WERI-Rb-1 (cell line): ENCODE results near the gene HDAC4.

Source experiments
- DNase-seq: peaks from one replicate; pipeline ENCODE4 v3.0.0-alpha.2; 2020
- H3K27ac ChIP-seq: fragments of 250-450 bp; sonication (Bioruptor Pico); 2 replicates; pipeline ENCODE4 v1.5.1; 2020; ENCODE audit warnings: mild to moderate bottlenecking, moderate library complexity
- H3K27me3 ChIP-seq: fragments of 250-450 bp; sonication (Bioruptor Pico); 2 replicates; pipeline ENCODE4 v1.5.1; 2021; ENCODE audit warnings: mild to moderate bottlenecking, low read depth, moderate library complexity; ENCODE audit not compliant: insufficient read depth, severe bottlenecking
- H3K36me3 ChIP-seq: fragments of 250-450 bp; sonication (Bioruptor Pico); 2 replicates; pipeline ENCODE4 v1.5.1; 2020; ENCODE audit warnings: mild to moderate bottlenecking, moderate library complexity
- H3K4me3 ChIP-seq: 2 replicates; pipeline ENCODE4 v1.5.1; 2011; ENCODE audit warnings: low read depth, mild to moderate bottlenecking, control low read depth, low read length
- H3K9me3 ChIP-seq: fragments of 250-450 bp; sonication (Bioruptor Pico); 2 replicates; pipeline ENCODE4 v1.5.1; 2021; ENCODE audit warnings: mild to moderate bottlenecking, moderate library complexity; ENCODE audit not compliant: severe bottlenecking
- TF ChIP-seq, protein P1 (sequence below): IDR thresholded peaks from 2 replicates; pipeline ENCODE4 v1.5.1; 2011; ENCODE audit warnings: low read depth, mild to moderate bottlenecking, control low read depth, inconsistent platforms, low read length

HDAC4 gene

DNA sequence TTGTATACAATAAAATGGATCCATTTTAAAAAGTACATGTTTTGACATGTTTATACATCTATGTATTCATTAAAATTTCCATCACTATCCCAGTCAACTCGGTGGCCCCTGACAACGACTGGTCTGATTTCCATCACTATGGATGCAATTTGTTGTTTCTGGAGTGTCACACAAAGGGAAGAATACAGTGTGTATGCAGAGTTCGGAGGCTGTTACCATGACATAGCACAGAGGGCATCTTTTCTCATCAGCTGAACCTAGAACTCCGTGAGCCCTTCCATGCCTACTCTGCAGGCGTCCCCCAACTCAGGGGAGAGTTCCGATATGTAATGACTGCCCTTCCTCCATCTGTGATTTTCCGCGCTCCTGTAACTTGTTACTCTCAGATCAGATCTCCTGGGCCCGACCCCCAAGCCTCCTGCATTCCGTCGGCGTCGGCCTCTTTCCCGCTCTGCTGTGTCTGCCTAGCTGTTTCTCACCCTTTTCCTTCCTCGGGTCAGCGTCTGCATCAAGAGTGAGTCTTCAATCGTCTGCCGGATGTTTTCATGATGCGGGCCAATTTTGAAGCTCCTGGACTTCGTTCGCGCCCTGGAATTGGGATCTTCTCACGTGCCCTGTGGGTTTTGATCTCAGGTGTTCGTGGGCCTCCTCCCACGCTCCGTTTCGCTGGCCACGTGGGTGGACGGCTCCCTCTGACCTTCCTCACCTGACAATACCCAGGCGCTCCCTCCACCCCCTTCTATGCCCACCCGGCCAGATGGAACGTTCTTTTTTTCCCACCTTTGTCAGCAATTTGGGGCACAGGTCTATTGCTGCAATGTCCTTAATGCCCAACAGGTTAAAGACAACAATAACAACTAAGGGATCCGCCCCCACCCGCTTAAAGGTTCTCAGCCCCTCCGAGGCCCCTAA lies 391.9 kb downstream of the HDAC4 start:
- H3K27ac ChIP-seq: no peak overlapping the region
- no peak overlapping the region for H3K4me3 ChIP-seq
- no peaks in the 10 kb centered on the region for H3K36me3 ChIP-seq
- no peak for DNase-seq
- TF ChIP-seq, protein P1, sequence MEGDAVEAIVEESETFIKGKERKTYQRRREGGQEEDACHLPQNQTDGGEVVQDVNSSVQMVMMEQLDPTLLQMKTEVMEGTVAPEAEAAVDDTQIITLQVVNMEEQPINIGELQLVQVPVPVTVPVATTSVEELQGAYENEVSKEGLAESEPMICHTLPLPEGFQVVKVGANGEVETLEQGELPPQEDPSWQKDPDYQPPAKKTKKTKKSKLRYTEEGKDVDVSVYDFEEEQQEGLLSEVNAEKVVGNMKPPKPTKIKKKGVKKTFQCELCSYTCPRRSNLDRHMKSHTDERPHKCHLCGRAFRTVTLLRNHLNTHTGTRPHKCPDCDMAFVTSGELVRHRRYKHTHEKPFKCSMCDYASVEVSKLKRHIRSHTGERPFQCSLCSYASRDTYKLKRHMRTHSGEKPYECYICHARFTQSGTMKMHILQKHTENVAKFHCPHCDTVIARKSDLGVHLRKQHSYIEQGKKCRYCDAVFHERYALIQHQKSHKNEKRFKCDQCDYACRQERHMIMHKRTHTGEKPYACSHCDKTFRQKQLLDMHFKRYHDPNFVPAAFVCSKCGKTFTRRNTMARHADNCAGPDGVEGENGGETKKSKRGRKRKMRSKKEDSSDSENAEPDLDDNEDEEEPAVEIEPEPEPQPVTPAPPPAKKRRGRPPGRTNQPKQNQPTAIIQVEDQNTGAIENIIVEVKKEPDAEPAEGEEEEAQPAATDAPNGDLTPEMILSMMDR: no peak
- H3K9me3 ChIP-seq: no peaks in the 10 kb centered on the region
- H3K27me3 ChIP-seq: peaks cover 100% of the 10 kb centered on the region

DNA sequence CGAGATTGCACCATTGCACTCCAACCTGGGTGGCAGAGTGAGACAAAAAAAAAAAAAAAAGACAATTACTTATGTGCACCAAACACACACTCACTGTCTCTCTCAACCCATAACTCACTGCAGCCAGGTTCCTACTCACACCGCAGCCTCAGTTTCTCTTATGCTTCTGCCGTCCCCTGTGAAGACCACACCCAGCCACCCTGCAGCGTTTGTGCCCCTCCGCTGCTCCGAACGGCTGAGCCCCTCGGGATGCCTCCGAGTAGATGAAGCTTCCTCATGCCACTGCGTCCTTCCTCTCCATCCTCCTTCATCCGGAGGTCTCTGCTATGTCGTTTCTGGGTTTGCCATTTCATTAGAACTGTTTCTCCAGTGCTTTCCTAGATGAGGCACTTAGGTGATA lies 392.8 kb downstream of the HDAC4 start:
- H3K9me3 ChIP-seq: no peaks in the 10 kb centered on the region
- H3K4me3 ChIP-seq: no peak overlapping the region
- TF ChIP-seq, protein P1: no peak
- H3K27ac ChIP-seq: no peak overlapping the region
- H3K36me3 ChIP-seq: no peaks in the 10 kb centered on the region
- DNase-seq: no peak
- peaks cover 100% of the 10 kb centered on the region for H3K27me3 ChIP-seq

DNA sequence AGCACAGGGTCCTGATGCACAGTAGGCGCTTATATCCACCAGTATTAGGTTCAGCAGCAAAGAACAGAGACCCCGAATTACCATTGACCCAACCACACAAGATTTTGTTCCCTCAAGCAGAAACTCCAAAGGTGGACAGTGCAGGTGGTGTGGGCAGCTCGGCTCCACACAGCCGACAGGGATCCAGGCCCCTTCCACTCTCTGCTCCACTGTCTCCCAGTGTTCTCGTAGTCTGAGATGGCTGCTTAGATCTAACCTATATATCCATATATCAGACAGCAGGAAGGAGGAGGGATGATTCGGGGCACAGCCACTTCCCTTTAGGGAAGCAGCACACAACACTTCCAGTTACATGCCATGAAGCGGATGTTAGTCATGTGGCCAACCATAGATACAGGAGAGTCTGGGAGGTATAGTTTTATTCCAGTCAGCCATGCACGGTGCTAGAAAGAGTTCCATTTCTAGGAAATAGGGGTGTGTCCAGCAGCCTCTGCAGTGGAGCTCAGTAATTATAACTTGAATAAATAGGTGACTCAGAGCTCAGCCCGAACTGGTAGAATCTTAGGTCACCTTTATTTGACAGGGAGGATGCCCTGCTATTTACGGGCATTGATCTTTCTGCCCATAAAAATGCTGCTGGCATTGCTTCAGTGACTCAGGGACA lies 394.1 kb downstream of the HDAC4 start:
- H3K9me3 ChIP-seq: peaks cover 6% of the 10 kb centered on the region
- no peaks in the 10 kb centered on the region for H3K36me3 ChIP-seq
- TF ChIP-seq, protein P1: no peak
- no peak for DNase-seq
- H3K4me3 ChIP-seq: no peak overlapping the region
- H3K27ac ChIP-seq: no peak overlapping the region
- H3K27me3 ChIP-seq: peaks cover 100% of the 10 kb centered on the region

DNA sequence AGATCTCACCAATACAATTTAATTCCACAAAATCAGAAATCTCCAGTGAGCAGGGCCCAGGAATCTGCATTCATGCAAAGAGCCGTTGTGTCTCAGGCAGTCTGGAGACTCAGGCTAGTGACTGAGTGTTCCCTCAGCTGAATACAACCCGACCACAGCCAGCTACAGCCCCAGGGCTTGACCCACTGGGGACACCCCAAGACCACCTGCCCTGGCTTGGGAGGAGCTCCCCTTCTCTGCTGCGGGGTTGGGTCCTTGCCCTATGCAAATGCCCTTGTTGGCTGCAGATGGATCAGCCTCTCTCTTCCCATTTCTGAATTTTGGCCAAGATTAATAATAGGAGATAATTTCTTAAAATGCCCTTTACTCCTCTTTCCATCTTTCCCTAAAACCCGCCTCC lies 395.2 kb downstream of the HDAC4 start:
- Histone ChIP-seq H3K36me3 (no peaks in the 10 kb centered on the region), H3K9me3 (peaks cover 8% of the 10 kb centered on the region), H3K27ac (no peak overlapping the region), H3K27me3 (peaks cover 100% of the 10 kb centered on the region), H3K4me3 (no peak overlapping the region)
- TF ChIP-seq, protein P1: no peak
- no peak for DNase-seq

DNA sequence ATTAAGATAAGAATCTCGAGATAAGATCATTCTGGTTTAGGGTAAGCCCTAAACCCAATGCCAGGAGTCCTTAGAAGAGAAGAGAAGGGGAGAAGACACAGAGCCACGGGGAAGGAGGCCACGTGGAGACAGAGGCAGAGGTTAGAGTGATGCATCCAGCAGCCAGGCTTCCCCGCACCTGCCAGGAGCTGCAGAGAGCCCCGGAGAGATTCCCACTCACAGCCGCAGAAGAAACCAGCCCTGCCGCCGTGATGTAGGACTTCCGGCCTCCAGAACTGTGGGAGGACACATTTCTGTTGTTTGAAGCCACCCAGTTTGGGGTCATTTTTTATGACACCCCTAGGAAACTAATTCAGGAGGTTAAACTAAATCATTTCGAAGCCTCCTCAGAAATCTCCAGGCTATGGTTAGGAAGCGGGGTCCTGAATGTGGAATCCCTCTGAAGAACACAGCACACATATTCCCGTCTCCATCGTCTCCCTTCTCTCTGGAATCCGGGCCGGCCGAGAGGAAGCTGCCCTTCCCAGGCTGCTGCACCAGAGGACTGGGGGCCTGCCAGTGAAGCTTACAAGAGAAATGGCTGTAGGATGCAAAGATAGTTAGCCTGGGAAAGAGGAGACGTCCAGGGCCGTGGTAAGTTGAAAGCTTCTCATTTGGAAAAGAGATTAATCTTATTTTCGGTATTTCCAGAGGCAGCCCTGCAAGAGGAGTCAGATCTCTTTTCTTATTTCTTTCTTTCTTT lies 396.4 kb downstream of the HDAC4 start:
- Histone ChIP-seq H3K4me3 (no peak overlapping the region), H3K27ac (no peak overlapping the region), H3K27me3 (peaks cover 99% of the 10 kb centered on the region), H3K9me3 (peaks cover 8% of the 10 kb centered on the region), H3K36me3 (no peaks in the 10 kb centered on the region)
- no peak for DNase-seq
- TF ChIP-seq, protein P1: no peak
